Measurements from ENCODE around the gene HSPA14.

GRCh38 chr10:14838582-14839304 lies 637 bp downstream of the HSPA14 start:
- no peak for TF ChIP-seq CTCF (IDR thresholded peaks at IDR 0.05; ENCODE audit: borderline replicate concordance, extremely low read depth, low read length, poor library complexity, severe bottlenecking)
- TF ChIP-seq EZH2 (IDR thresholded peaks at IDR 0.05; ENCODE audit: borderline replicate concordance, low read depth, low read length, severe bottlenecking): no peak

Data from DND-41 (cell line).